Upper lobe of right lung (tissue), 1 donor: ENCODE measurements around the gene H2BK1. TPM values are rescaled to one million over a fixed set of nuclear protein-coding genes. Genes with fewer than 3 reads are reported as not detected.

ENCODE experiments used
- ATAC-seq: fragments of 200-7000 bp; cut with Tn5 transposase; one replicate; pipeline ENCODE4 v1.9.1; 2020; ENCODE audit warnings: mild to moderate bottlenecking, moderate library complexity
- DNase-seq: peaks from one replicate; pipeline ENCODE4 v3.0.0-alpha.2; 2020
- H3K27ac ChIP-seq: fragments of 200-600 bp; one replicate; pipeline ENCODE4 v1.8.0; 2022
- H3K27me3 ChIP-seq: fragments of 200-600 bp; one replicate; pipeline ENCODE4 v1.8.0; 2022; ENCODE audit warnings: mild to moderate bottlenecking
- H3K36me3 ChIP-seq: fragments of 200-600 bp; one replicate; pipeline ENCODE4 v1.8.0; 2022
- H3K4me1 ChIP-seq: fragments of 200-600 bp; one replicate; pipeline ENCODE4 v1.8.0; 2022
- H3K4me3 ChIP-seq: fragments of 200-600 bp; one replicate; pipeline ENCODE4 v1.8.0; 2022; ENCODE audit warnings: mild to moderate bottlenecking
- H3K9me3 ChIP-seq: fragments of 200-600 bp; one replicate; pipeline ENCODE4 v1.8.0; 2022
- CTCF ChIP-seq: fragments of 200-600 bp; IDR thresholded peaks from one replicate; pipeline ENCODE4 v1.8.0; 2022; ENCODE audit warnings: antibody characterized with exemption
- intact Hi-C: fragments of 100-400 bp; cut with DNase I; formaldehyde crosslinking; loops from one replicate; pipeline ENCODE4 v1.11.0; 2022
- long read RNA-seq: library from polyadenylated mRNA; unstranded; transcript quantifications from one replicate; pipeline ENCODE4 v2.0.0, GENCODE V29; 2021
- total RNA-seq: library from RNA; stranded (reverse); fragmentation: NEBNext Ultra II Directional; extraction: Animal tissue kit (Norgen Biotek cat#: 25700); gene quantifications from one replicate; pipeline ENCODE4 v1.2.1, GENCODE V29; 2021
- donor health status: DM: no; HTN: yes; CAD: no; lungs with severe emphysema.

H2BK1 gene
- total RNA-seq: not detected
- long read RNA-seq: 0 reads

GRCh38 chr7:151210087-151210854 lies at the start of gene H2BK1:
H2BK1 (minus strand) TSS chr7:151210488; CDS start chr7:151210318, 170 bp downstream.
- H3K9me3 ChIP-seq: no peaks in the 10 kb centered on the region
- no peak within 1 kb of the TSS for H3K4me3 ChIP-seq
- no peak for TF ChIP-seq CTCF

GRCh38 chr7:151257990-151258389 lies 47.7 kb upstream of the H2BK1 start:
- DNase-seq (no peak), ATAC-seq (no peak)
- no peaks in the 10 kb centered on the region for H3K4me1 ChIP-seq
- TF ChIP-seq CTCF: no peak
- no peaks in the 10 kb centered on the region for H3K27me3 ChIP-seq
- no peak overlapping the region for H3K27ac ChIP-seq
- H3K36me3 ChIP-seq: no peaks in the 10 kb centered on the region
- intact Hi-C loops: no loop called here
- no peak overlapping the region for H3K4me3 ChIP-seq
- H3K9me3 ChIP-seq: no peaks in the 10 kb centered on the region

More at GRCh38 chr7:151210087-151210854, at the start of gene H2BK1:
- Histone ChIP-seq H3K36me3 (peaks cover 27% of the 10 kb centered on the region), H3K27me3 (peaks cover 2% of the 10 kb centered on the region), H3K27ac (no peak within 1 kb of the TSS), H3K4me1 (no peaks in the 10 kb centered on the region)
- intact Hi-C loops: no loop called here
- DNase-seq (no peak), ATAC-seq (no peak)

- Histone ChIP-seq H3K36me3 (no peaks in the 10 kb centered on the region), H3K27ac (no peak overlapping the region), H3K9me3 (no peaks in the 10 kb centered on the region), H3K4me1 (no peaks in the 10 kb centered on the region), H3K4me3 (no peak overlapping the region), H3K27me3 (no peaks in the 10 kb centered on the region)
- DNase-seq: no peak
- intact Hi-C loops: no loop called here
- no peak for ATAC-seq
- TF ChIP-seq CTCF: no peak
Measured at GRCh38 chr7:151256410-151257045, 46.2 kb upstream of the H2BK1 start.

- TF ChIP-seq CTCF: no peak
- Histone ChIP-seq H3K4me1 (peaks cover 9% of the 10 kb centered on the region), H3K4me3 (no peak overlapping the region), H3K27ac (no peak overlapping the region), H3K9me3 (no peaks in the 10 kb centered on the region), H3K36me3 (no peaks in the 10 kb centered on the region), H3K27me3 (no peaks in the 10 kb centered on the region)
- intact Hi-C loops: no loop called here
- no peak for DNase-seq
- no peak for ATAC-seq
Measured at GRCh38 chr7:151255390-151255789, 45.1 kb upstream of the H2BK1 start.

- DNase-seq: no peak
Measured at GRCh38 chr7:151254851-151255250, 44.6 kb upstream of the H2BK1 start.

More at GRCh38 chr7:151254851-151255250, 44.6 kb upstream of the H2BK1 start:
- Histone ChIP-seq H3K4me3 (no peak overlapping the region), H3K4me1 (peaks cover 15% of the 10 kb centered on the region), H3K27ac (no peak overlapping the region), H3K36me3 (no peaks in the 10 kb centered on the region), H3K27me3 (no peaks in the 10 kb centered on the region), H3K9me3 (no peaks in the 10 kb centered on the region)
- intact Hi-C loops: no loop called here
- no peak for ATAC-seq
- no peak for TF ChIP-seq CTCF
